Mesenchymal stem cell (in vitro differentiated cells and primary cell): Measurements from ENCODE around the gene RPRD1A.

Experiments used
- DNase-seq: peaks from one replicate; pipeline ENCODE4 v3.0.0-alpha.2; 2013
- H2AFZ ChIP-seq: one replicate; pipeline ENCODE4 v1.6.1; 2013; ENCODE audit warnings: low read depth, mild to moderate bottlenecking, control low read depth, inconsistent platforms, low read length, moderate library complexity
- H2AK5ac ChIP-seq: 2 replicates; pipeline ENCODE4 v1.6.1; 2013; ENCODE audit warnings: low read length, moderate library complexity, mild to moderate bottlenecking, inconsistent platforms; ENCODE audit not compliant: severe bottlenecking
- H2BK120ac ChIP-seq: one replicate; pipeline ENCODE4 v1.6.1; 2013; ENCODE audit warnings: low read depth, mild to moderate bottlenecking, inconsistent platforms, low read length, moderate library complexity
- H2BK12ac ChIP-seq, 2 experiments: one replicate each; pipeline ENCODE4 v1.6.1; 2013; ENCODE audit warnings: inconsistent platforms in 2 of 2, low read length in 2 of 2, mild to moderate bottlenecking in 2 of 2, moderate library complexity in 2 of 2, control low read depth in 1 of 2
- H2BK15ac ChIP-seq: one replicate; pipeline ENCODE4 v1.6.1; 2013; ENCODE audit warnings: mild to moderate bottlenecking, low read depth, inconsistent platforms; ENCODE audit not compliant: poor library complexity, severe bottlenecking
- H2BK5ac ChIP-seq: 2 replicates; pipeline ENCODE4 v1.6.1; 2013; ENCODE audit warnings: low read depth, mild to moderate bottlenecking, low read length, control low read depth, inconsistent platforms; ENCODE audit not compliant: poor library complexity, severe bottlenecking
- H3K14ac ChIP-seq, 2 experiments: one replicate each; pipeline ENCODE4 v1.6.1; 2013; ENCODE audit warnings: inconsistent platforms in 2 of 2, low read length in 2 of 2, control low read depth in 1 of 2, mild to moderate bottlenecking in 1 of 2, moderate library complexity in 1 of 2
- H3K18ac ChIP-seq, 2 experiments: one replicate each; pipeline ENCODE4 v1.6.1; 2013; ENCODE audit warnings: inconsistent platforms in 2 of 2, low read length in 2 of 2, control low read depth in 1 of 2, low read depth in 1 of 2, mild to moderate bottlenecking in 1 of 2
- H3K23ac ChIP-seq, 2 experiments: one replicate each; pipeline ENCODE4 v1.6.1; 2013; ENCODE audit warnings: inconsistent platforms in 2 of 2, low read length in 2 of 2, mild to moderate bottlenecking in 2 of 2, moderate library complexity in 2 of 2, control low read depth in 1 of 2
- H3K27ac ChIP-seq: 2 replicates; pipeline ENCODE4 v1.5.1; 2013; ENCODE audit warnings: mild to moderate bottlenecking, moderate library complexity, low read length, control low read depth, inconsistent platforms; ENCODE audit not compliant: poor library complexity, severe bottlenecking
- H3K27me3 ChIP-seq, 2 experiments: 2 replicates each; pipeline versions ENCODE4 v1.6.1 to v1.7.0; 2013; ENCODE audit warnings: low read length in 2 of 2, mild to moderate bottlenecking in 2 of 2, moderate library complexity in 2 of 2, control low read depth in 1 of 2, inconsistent platforms in 1 of 2; ENCODE audit not compliant: control insufficient read depth in 1 of 2, insufficient read depth in 1 of 2
- H3K36me3 ChIP-seq, 2 experiments: 2 replicates each; pipeline versions ENCODE4 v1.6.1 to v1.7.0; 2013; ENCODE audit warnings: low read length in 2 of 2, control low read depth in 1 of 2, inconsistent platforms in 1 of 2, low read depth in 1 of 2, mild to moderate bottlenecking in 1 of 2; ENCODE audit not compliant: insufficient read depth in 2 of 2, control insufficient read depth in 1 of 2
- H3K4ac ChIP-seq, 2 experiments: one replicate each; pipeline ENCODE4 v1.6.1; 2013; ENCODE audit warnings: inconsistent platforms in 2 of 2, low read length in 2 of 2, mild to moderate bottlenecking in 2 of 2, moderate library complexity in 2 of 2, control low read depth in 1 of 2, low read depth in 1 of 2
- H3K4me1 ChIP-seq: 2 replicates; pipeline ENCODE4 v1.6.1; 2013; ENCODE audit warnings: low read depth, low read length, control low read depth; ENCODE audit not compliant: control insufficient read depth, insufficient read depth
- H3K4me2 ChIP-seq: 2 replicates; pipeline ENCODE4 v1.6.1; 2013; ENCODE audit warnings: low read length, mild to moderate bottlenecking, inconsistent platforms; ENCODE audit not compliant: poor library complexity, severe bottlenecking
- H3K4me3 ChIP-seq, 2 experiments: 2 replicates each; pipeline versions ENCODE4 v1.5.1 to v1.7.0; 2013; ENCODE audit warnings: low read length in 2 of 2, mild to moderate bottlenecking in 2 of 2, control low read depth in 1 of 2, low read depth in 1 of 2; ENCODE audit not compliant: insufficient read depth in 1 of 2
- H3K79me1 ChIP-seq: replicated peaks from 2 replicates; pipeline ENCODE4 v1.6.1; 2013; ENCODE audit warnings: mild to moderate bottlenecking, control low read depth, low read length, inconsistent platforms; ENCODE audit not compliant: poor library complexity, severe bottlenecking
- H3K9ac ChIP-seq: 2 replicates; pipeline ENCODE4 v1.7.0; 2013; ENCODE audit warnings: mild to moderate bottlenecking, low read length, moderate library complexity
- H3K9me3 ChIP-seq: 2 replicates; pipeline ENCODE4 v1.7.0; 2013; ENCODE audit warnings: mild to moderate bottlenecking, low read length; ENCODE audit not compliant: control insufficient read depth
- H4K8ac ChIP-seq: one replicate; pipeline ENCODE4 v1.6.1; 2013; ENCODE audit warnings: inconsistent platforms, mild to moderate bottlenecking, low read length, moderate library complexity
- H4K91ac ChIP-seq: one replicate; pipeline ENCODE4 v1.6.1; 2013; ENCODE audit warnings: mild to moderate bottlenecking, low read length, inconsistent platforms
- WGBS: methylation state at CpG from one replicate; pipeline ENCODE4 v1.1.7; 2013; ENCODE audit warnings: mixed read lengths; 5-methylcytosine and 5-hydroxymethylcytosine counted together

Gene RPRD1A

GRCh38 chr18:36112302-36112701, 44.9 kb upstream of the RPRD1A start:
- Histone ChIP-seq H3K79me1 (peaks cover 7% of the 10 kb centered on the region), H2BK120ac (no peak overlapping the region), H3K4ac (no peak overlapping the region), H3K4me2 (no peak overlapping the region), H3K18ac (no peak overlapping the region), H4K91ac (no peak overlapping the region), H3K9me3 (no peaks in the 10 kb centered on the region), H3K27me3 (no peaks in the 10 kb centered on the region), H3K9ac (no peak overlapping the region), H3K36me3 (peaks cover 32 to 90% of the 10 kb centered on the region in 2 experiments), H3K27ac (no peak overlapping the region), H4K8ac (no peak overlapping the region), H2BK5ac (no peak overlapping the region), H3K4me1 (no peaks in the 10 kb centered on the region), H2BK15ac (no peak overlapping the region), H3K23ac (no peak overlapping the region), H2AFZ (no peak overlapping the region), H2AK5ac (no peak overlapping the region), H3K4me3 (no peak overlapping the region), H2BK12ac (no peak overlapping the region), H3K14ac (no peak overlapping the region)
- DNase-seq = no peak

- no peak overlapping the region for H3K23ac ChIP-seq
- DNase-seq = no peak
These were observed 42.4 kb upstream of the RPRD1A start for GRCh38 chr18:36109737-36110136.

DNA sequence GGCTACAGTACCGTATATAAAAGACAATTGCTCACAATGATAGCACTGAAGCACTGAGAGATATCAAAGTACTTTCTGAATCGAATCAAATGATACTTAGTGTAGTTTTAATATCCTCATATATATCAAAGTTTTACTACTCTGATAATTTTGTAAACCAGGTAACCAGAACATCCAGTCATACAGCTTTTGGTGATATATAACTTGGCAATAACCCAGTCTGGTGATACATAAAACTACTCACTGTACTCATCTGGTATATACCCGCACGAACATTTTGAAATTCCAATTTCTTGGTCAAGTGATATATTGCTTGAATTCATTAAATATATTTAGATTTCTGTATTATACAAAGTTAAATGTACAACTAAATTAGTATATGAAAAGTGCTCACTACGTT, 41.2 kb upstream of the RPRD1A start:
- 100% methylated on average over 2 of the region's 5 CpGs for whole genome bisulfite sequencing
- Histone ChIP-seq H3K36me3 (peaks cover 19 to 61% of the 10 kb centered on the region in 2 experiments), H4K8ac (no peak overlapping the region), H4K91ac (no peak overlapping the region), H3K23ac (no peak overlapping the region), H3K4me2 (no peak overlapping the region), H3K14ac (no peak overlapping the region), H2BK5ac (no peak overlapping the region), H2AK5ac (no peak overlapping the region), H3K4ac (no peak overlapping the region), H3K9me3 (peaks cover 1% of the 10 kb centered on the region), H2BK12ac (no peak overlapping the region), H2BK15ac (no peak overlapping the region), H3K4me1 (no peaks in the 10 kb centered on the region), H3K4me3 (no peak overlapping the region), H3K79me1 (peaks cover 1% of the 10 kb centered on the region), H2AFZ (no peak overlapping the region), H3K9ac (no peak overlapping the region), H2BK120ac (no peak overlapping the region), H3K18ac (no peak overlapping the region), H3K27ac (no peak overlapping the region), H3K27me3 (no peaks in the 10 kb centered on the region)
- DNase-seq = no peak

More at GRCh38 chr18:36109737-36110136, 42.4 kb upstream of the RPRD1A start:
- no peak overlapping the region for H4K91ac ChIP-seq
- H3K4me1 ChIP-seq = no peaks in the 10 kb centered on the region
- H4K8ac ChIP-seq = no peak overlapping the region
- peaks cover 25 to 73% of the 10 kb centered on the region in 2 experiments for H3K36me3 ChIP-seq
- H3K18ac ChIP-seq = no peak overlapping the region
- no peak overlapping the region for H2BK120ac ChIP-seq
- H2BK12ac ChIP-seq = no peak overlapping the region
- no peak overlapping the region for H3K14ac ChIP-seq
- H3K4ac ChIP-seq = no peak overlapping the region
- no peak overlapping the region for H3K27ac ChIP-seq
- no peaks in the 10 kb centered on the region for H3K9me3 ChIP-seq
- H3K4me2 ChIP-seq = no peak overlapping the region
- H2AK5ac ChIP-seq = no peak overlapping the region
- peaks cover 1% of the 10 kb centered on the region for H3K79me1 ChIP-seq
- H2AFZ ChIP-seq = no peak overlapping the region
- no peak overlapping the region for H2BK15ac ChIP-seq
- no peak overlapping the region for H3K9ac ChIP-seq
- no peaks in the 10 kb centered on the region for H3K27me3 ChIP-seq
- WGBS = no CpG with 5 or more reads among the region's 1 CpG
- H3K4me3 ChIP-seq = no peak overlapping the region
- H2BK5ac ChIP-seq = no peak overlapping the region

DNA sequence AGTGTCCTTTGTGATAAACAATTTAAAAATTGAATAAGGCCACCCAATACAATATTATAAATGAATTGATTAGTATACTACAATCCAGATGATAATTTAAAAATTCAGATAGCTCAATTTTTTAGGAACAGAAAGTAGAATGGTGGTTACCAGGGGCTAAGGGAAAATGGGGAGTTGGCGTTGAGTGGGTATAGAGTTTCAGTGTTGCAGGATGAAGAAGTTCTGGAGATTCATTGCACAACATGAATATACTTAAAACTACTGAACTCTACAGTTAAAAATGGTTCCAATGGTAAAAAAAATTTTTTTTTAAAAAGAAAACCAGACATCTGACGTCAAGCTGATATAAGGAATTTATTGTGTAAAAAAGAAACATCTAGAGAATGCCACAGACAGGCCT, 40.8 kb upstream of the RPRD1A start:
- no peak overlapping the region for H4K91ac ChIP-seq
- no peak overlapping the region for H3K4ac ChIP-seq
- no peak overlapping the region for H3K27ac ChIP-seq
- no peak overlapping the region for H3K4me2 ChIP-seq
- H3K27me3 ChIP-seq = no peaks in the 10 kb centered on the region
- no peak overlapping the region for H3K9ac ChIP-seq
- no peak overlapping the region for H4K8ac ChIP-seq
- no peak overlapping the region for H2BK15ac ChIP-seq
- no peak overlapping the region for H2BK12ac ChIP-seq
- no peak overlapping the region for H3K4me3 ChIP-seq
- peaks cover 4% of the 10 kb centered on the region for H3K9me3 ChIP-seq
- H2BK5ac ChIP-seq = no peak overlapping the region
- H3K14ac ChIP-seq = no peak overlapping the region
- peaks cover 17 to 57% of the 10 kb centered on the region in 2 experiments for H3K36me3 ChIP-seq
- peaks cover 1% of the 10 kb centered on the region for H3K79me1 ChIP-seq
- no peak overlapping the region for H2AK5ac ChIP-seq
- H3K18ac ChIP-seq = no peak overlapping the region
- no peak overlapping the region for H2BK120ac ChIP-seq
- H3K4me1 ChIP-seq = no peaks in the 10 kb centered on the region
- no peak for DNase-seq
- no CpG with 5 or more reads among the region's 2 CpGs for WGBS
- H2AFZ ChIP-seq = no peak overlapping the region
- H3K23ac ChIP-seq = no peak overlapping the region
